Fibroblast of villous mesenchyme (primary cell): Measurements from ENCODE around the gene GRIK4. TPM values are rescaled to one million over a fixed set of nuclear protein-coding genes. Genes with fewer than 3 reads are reported as not detected.

Experiments
- DNase-seq: peaks from one replicate; pipeline ENCODE4 v3.0.0-alpha.2; 2010; ENCODE audit warnings: low read depth
- H3K4me3 ChIP-seq: 2 replicates; pipeline ENCODE4 v1.5.1; 2011; ENCODE audit warnings: low read depth, mild to moderate bottlenecking, low read length
- total RNA-seq: library from RNA; depleted of rRNA; stranded (reverse); fragments of >200 nt; gene quantifications from 2 replicates; pipeline ENCODE4 v1.2.3, GENCODE V29; 2012
- TF ChIP-seq, protein P1 (sequence below): IDR thresholded peaks from 2 replicates; pipeline ENCODE4 v1.5.1; 2012; ENCODE audit warnings: low read depth, mild to moderate bottlenecking, low read length; ENCODE audit not compliant: insufficient read depth

GRIK4 gene
- total RNA-seq, 1 donor: under 0.01 TPM

DNA sequence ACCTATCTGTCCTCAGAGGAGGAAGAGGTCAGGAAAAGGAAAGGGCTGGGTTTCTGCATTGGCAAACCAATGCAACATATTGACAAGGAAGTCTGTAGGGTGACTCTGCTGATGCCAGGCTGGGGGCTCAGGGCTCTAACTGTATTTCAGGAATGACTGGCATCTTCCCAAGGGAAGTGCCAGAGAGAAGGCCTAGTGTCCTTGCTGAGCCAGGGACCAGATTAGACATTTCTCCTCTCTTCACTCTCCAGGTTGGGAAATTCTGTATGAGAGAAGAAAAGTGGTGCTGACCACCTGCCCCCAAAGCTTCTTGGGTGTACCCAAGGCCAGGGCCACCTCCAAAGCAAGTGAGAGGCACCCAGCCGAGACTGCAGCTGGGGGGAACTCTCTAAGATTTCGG is 27.2 kb downstream of the GRIK4 start:
- TF ChIP-seq, protein P1, sequence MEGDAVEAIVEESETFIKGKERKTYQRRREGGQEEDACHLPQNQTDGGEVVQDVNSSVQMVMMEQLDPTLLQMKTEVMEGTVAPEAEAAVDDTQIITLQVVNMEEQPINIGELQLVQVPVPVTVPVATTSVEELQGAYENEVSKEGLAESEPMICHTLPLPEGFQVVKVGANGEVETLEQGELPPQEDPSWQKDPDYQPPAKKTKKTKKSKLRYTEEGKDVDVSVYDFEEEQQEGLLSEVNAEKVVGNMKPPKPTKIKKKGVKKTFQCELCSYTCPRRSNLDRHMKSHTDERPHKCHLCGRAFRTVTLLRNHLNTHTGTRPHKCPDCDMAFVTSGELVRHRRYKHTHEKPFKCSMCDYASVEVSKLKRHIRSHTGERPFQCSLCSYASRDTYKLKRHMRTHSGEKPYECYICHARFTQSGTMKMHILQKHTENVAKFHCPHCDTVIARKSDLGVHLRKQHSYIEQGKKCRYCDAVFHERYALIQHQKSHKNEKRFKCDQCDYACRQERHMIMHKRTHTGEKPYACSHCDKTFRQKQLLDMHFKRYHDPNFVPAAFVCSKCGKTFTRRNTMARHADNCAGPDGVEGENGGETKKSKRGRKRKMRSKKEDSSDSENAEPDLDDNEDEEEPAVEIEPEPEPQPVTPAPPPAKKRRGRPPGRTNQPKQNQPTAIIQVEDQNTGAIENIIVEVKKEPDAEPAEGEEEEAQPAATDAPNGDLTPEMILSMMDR: no peak
- DNase-seq: no peak
- H3K4me3 ChIP-seq: no peak overlapping the region

DNA sequence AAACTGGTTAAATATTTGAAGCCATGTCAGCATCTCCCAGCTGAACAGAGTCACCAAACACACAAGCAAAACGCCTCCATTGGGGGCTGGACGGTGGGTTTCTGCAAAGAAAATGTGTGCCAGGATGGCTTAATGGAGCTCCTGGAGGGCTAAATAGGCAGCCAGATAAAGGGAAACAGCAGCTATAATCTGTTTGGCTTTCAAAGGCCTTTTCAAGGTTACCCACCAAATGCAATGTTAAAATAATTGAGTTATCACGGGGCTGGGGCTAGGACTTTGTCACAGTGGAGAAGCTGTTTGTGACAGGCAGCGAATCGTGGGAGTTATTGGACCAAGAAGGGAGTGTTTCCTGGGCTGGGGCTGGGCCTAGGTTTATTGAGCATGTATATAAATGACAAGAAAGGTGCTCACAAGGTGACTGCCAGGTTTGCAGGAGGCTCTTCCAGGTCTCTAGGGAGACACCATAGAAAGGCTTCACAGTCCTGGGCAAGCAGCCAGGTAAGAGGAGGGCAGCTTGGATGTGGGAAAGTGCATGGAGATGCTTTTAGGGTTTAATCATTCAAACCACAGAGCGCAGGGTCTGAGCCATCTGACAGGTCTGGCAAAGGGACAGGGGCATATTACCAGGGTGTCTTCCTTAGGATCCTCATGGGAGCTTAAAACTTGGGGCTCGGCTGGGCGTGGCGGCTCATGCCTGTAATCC is 28.3 kb downstream of the GRIK4 start:
- no peak for DNase-seq
- H3K4me3 ChIP-seq: no peak overlapping the region
- TF ChIP-seq, protein P1: no peak

DNA sequence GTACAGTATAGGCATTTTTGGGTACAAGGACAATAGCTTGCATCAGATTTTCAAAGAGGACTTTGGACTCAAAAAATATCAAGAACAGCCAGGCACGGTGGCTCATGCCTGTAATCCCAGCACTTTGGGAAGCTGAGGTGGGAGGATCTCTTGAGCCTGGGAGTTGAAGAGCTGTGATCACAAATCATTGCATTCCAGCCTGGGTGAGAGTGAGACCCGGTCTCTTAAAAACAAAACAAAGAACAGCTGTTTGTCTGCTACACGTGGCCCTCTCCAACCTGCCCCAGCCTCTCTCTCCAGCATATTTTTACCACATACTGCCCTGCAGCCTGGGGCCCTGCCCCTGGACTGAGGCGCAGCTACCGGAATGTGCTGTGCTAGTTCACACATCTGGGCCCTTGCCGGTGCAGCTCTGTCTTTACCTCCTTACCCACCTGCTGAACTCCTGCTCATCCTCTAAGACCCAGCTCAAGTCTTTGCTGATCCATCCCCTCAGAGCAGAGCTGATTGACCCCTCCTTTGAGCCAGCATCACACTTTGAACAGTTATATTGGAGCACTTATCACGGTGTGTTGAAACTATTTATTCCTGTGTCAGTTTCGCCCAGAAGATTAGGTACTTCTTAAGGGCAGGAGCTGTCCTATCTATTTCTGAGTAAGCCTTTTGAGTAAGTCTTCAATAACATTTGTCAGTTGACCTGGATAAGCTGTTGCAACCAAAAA is 29.4 kb downstream of the GRIK4 start:
- DNase-seq: peak; percentile 57
- no peak overlapping the region for H3K4me3 ChIP-seq
- TF ChIP-seq, protein P1: no peak

DNA sequence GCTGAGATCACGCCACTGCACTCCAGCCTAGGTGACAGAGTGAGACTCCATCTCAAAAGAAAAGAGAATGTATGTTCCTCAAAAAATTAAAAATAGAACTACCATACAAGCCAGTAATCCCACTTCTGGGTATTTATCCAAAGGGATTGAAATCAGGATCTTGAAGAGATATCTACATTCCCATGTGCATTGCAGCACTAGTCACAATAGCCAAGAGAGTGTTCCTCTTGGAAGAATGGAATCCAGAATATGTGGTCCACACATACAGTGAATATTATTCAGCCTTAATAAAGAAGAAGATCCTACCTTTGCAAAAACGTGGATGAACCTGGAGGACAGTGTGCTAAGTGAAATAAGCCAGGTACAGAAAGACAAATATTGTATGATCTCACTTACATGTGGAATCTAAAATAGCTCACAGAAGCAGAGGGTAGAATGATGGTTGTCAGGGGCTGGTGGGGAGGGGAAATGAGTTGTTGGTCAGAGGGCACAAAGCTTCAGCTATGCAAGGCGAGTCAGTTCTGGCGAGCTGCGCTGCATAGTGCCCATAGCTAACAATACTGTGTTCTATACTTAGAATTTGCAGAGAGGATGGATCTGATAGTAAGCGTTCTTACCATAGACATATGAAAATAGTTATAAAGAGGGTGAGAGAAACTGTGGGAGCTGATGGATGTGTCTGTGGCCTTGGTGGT is 32.1 kb downstream of the GRIK4 start:
- no peak for DNase-seq
- no peak overlapping the region for H3K4me3 ChIP-seq
- TF ChIP-seq, protein P1: no peak

DNA sequence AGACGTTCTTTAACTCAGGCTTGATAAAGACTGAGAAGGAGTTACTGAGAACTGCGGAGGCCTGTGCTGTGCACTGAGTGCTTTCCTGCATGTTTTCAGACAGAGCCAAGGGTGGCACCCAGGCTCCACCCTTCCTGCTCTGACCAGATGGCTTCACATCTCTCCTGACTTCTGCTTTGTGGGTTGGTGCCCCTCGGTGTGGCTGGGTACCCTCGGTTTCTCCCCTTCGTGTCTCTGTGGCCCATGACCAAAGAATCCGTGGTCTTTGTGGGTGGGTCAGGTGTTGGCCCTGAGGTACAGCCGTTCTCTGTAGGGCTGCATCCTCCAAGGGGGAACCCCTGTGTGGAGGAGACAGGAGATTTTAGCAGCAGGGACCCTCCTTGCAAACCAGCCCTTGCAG is 34.3 kb downstream of the GRIK4 start:
- TF ChIP-seq, protein P1: no peak
- H3K4me3 ChIP-seq: no peak overlapping the region
- DNase-seq: no peak

DNA sequence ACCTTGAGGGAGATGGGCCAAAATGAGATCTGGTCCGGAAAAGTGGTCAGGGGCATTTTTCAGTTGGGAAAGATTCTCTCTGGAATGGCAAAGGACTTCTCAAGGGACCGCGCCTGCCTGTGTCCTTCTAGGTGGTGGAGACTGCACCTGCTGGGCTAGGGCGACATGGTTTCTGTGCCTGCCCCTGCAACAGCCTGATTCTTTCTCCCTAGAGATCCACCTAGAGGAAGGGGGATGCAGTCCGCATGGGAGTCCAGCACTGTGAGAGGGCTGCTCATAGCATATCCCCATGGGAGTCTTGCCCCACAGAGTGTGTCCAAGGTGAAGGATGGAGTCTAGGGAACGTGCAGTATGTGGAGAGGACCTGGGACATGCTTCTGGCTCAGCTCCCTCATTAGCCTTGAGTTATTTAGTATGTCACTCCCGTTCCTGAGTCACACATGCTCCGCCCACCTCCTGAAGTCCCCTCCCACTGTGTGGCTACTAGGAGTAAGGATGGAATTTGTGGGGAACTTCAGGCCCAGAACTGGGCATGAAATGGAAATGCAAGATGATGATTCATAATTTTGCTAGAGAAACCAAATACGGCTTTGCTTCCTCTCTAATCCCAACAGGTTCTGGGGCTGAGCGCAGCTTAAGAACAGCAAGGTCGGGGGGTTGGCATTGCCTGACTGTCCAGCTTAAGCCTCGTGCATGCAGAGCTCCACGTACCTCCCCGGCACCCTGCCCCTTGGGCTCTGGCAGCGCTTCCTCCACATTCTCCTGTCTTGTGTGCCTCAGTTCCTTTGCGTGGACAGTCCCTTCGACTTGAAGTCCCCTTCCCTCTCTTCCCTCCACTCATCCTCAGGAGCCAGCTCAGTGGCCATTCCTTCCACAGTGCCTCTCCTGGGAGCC is 35.0 kb downstream of the GRIK4 start:
- no peak overlapping the region for H3K4me3 ChIP-seq
- TF ChIP-seq, protein P1: no peak
- DNase-seq: peak; percentile 86
